ENCODE data around the gene ASTL. TPM values are rescaled to one million over a fixed set of nuclear protein-coding genes. Genes with fewer than 3 reads are reported as not detected.

Gene ASTL
- total and polyA plus RNA-seq, 2 experiments from 2014 or later = not detected

DNA sequence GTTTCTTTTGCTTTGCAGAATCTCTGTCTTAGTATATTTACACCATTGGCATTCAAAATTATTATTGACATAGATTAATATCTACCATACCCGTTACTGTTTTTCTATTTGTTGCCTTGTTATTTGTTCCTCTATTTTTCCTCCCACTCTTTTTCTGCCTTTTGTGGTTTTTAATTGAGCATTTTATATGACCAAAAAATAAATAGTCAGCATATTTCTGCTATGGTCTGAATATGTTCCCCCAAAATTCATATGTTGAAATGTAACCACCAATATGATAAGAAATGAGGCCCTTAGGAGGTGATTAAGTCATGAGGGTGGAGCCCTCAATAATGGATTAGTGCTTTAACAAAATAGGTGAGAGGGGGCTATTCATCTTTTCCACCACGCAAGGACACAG lies 57.3 kb downstream of the ASTL start:
- Histone ChIP-seq H3K4me3 (no peak overlapping the region), H3K9me3 (ENCODE audit: low read depth) (no peaks in the 10 kb centered on the region), H3K27me3 (no peaks in the 10 kb centered on the region), H3K36me3 (no peaks in the 10 kb centered on the region), H3K27ac (no peak overlapping the region), H3K4me1 (ENCODE audit: low read depth) (no peaks in the 10 kb centered on the region)
- TF ChIP-seq, protein P1, sequence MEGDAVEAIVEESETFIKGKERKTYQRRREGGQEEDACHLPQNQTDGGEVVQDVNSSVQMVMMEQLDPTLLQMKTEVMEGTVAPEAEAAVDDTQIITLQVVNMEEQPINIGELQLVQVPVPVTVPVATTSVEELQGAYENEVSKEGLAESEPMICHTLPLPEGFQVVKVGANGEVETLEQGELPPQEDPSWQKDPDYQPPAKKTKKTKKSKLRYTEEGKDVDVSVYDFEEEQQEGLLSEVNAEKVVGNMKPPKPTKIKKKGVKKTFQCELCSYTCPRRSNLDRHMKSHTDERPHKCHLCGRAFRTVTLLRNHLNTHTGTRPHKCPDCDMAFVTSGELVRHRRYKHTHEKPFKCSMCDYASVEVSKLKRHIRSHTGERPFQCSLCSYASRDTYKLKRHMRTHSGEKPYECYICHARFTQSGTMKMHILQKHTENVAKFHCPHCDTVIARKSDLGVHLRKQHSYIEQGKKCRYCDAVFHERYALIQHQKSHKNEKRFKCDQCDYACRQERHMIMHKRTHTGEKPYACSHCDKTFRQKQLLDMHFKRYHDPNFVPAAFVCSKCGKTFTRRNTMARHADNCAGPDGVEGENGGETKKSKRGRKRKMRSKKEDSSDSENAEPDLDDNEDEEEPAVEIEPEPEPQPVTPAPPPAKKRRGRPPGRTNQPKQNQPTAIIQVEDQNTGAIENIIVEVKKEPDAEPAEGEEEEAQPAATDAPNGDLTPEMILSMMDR (IDR thresholded peaks at IDR 0.05; ENCODE audit: low read depth, low read length) = no peak
- no peak for DNase-seq (ENCODE audit: low read depth in 1 of 2, low spot score in 1 of 2)

DNA sequence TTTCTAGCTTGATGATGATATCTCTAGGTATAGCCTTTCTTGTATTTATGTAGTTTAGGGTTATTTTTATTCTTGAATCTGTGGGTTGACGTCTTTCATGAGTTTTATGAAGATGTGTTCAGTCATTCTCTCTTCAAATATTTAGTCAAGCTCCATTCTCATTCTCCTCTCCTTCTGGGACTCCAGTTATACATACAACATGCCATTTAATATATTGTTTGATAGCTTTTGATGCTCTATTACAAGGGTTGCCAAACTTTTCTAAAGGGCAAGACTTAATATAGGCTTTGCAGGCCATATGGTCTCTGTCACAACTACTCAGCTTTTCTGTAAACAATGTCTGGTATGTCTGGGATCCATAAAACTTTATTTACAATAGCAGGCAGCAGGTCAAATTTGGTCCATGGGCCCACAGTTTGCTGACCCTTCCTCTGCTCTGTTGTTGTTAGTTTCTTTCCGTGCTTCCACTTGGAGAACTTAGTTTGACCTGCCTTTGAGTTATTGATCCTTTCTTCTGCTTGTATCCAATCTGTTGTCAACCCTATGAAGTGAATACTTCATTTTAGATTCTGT lies 63.0 kb downstream of the ASTL start:
- no peak overlapping the region for H3K27ac ChIP-seq
- TF ChIP-seq, protein P1 (IDR thresholded peaks at IDR 0.05; ENCODE audit: low read depth, low read length) = no peak
- peaks cover 4% of the 10 kb centered on the region for H3K4me1 ChIP-seq (ENCODE audit: low read depth)
- no peaks in the 10 kb centered on the region for H3K27me3 ChIP-seq
- no peak overlapping the region for H3K4me3 ChIP-seq
- DNase-seq (ENCODE audit: low read depth in 1 of 2, low spot score in 1 of 2) = no peak
- H3K36me3 ChIP-seq = no peaks in the 10 kb centered on the region
- no peaks in the 10 kb centered on the region for H3K9me3 ChIP-seq (ENCODE audit: low read depth)

DNA sequence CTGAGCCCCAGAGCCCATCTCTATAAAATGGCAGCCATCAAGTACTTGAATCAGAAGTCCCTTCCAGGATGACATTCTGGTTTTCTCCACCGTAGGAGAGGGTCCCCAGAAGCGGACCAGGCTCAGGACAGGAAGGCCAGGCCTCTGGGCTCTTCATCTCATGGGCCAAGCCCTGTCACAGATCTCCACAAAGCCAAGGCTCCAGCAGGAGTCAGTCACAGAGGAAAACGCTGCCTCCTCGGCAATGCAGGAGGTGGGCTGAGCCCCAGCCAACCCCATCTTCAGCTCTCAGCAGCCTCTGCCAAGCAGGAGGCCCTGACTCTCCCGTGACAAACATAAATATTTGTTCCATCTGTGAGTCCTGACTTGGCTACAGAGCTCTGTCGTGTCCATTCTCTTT lies 64.1 kb downstream of the ASTL start:
- no peaks in the 10 kb centered on the region for H3K27me3 ChIP-seq
- no peak for DNase-seq (ENCODE audit: low read depth in 1 of 2, low spot score in 1 of 2)
- H3K36me3 ChIP-seq = no peaks in the 10 kb centered on the region
- H3K9me3 ChIP-seq (ENCODE audit: low read depth) = no peaks in the 10 kb centered on the region
- H3K4me3 ChIP-seq = no peak overlapping the region
- H3K27ac ChIP-seq = no peak overlapping the region
- TF ChIP-seq, protein P1 (IDR thresholded peaks at IDR 0.05; ENCODE audit: low read depth, low read length) = no peak
- peaks cover 4% of the 10 kb centered on the region for H3K4me1 ChIP-seq (ENCODE audit: low read depth)

DNA sequence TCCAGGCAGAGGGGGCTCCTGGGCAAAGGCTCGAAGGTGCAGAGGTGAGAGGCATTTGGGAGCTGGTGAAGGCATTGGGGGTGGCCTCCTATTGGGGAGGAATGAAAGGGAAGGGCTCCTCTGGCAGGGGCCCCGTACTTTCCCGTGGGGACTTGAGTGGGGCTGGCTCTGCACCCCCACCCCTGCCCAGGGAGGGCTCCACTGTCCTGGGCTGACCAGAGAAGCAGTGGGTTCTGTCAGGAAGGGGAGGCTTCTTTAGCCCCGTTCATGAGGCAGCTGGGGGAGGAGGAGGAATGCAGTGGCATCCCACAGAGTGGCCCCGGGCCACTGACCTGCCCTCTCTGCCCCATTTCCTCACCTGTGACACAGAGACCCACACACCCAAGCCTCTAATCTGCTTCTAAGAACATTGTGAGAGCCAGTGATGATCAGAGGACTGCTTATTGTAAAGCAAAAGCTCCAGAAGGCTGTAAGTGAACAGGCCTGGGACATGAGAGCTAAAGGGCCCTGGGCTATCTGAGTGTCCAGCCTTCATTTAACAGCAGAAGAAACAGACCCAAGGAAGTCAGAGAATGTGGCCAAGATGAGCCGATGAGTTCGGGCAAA lies 65.0 kb downstream of the ASTL start:
- no peaks in the 10 kb centered on the region for H3K36me3 ChIP-seq
- no peak overlapping the region for H3K4me3 ChIP-seq
- TF ChIP-seq, protein P1 (IDR thresholded peaks at IDR 0.05; ENCODE audit: low read depth, low read length) = no peak
- H3K27ac ChIP-seq = no peak overlapping the region
- H3K27me3 ChIP-seq = no peaks in the 10 kb centered on the region
- DNase-seq (ENCODE audit: low read depth in 1 of 2, low spot score in 1 of 2) = no peak
- no peaks in the 10 kb centered on the region for H3K9me3 ChIP-seq (ENCODE audit: low read depth)
- H3K4me1 ChIP-seq (ENCODE audit: low read depth) = peaks cover 4% of the 10 kb centered on the region

Other genes starting within 250 kb of the ASTL start
- 11.0 and 43.9 TPM in 2 replicates for gene ANKRD36C, start 146.7 kb downstream of the ASTL start, total RNA-seq
- gene ANKRD36C, start 146.7 kb downstream of the ASTL start, polyA plus RNA-seq = 35.6 and 49.1 TPM in 2 replicates
- gene GPAT2, start 103.6 kb downstream of the ASTL start, total RNA-seq = 1.5 and 3.5 TPM in 2 replicates
- gene GPAT2, start 103.6 kb downstream of the ASTL start, polyA plus RNA-seq = 1.8 and 2.2 TPM in 2 replicates
- gene ADRA2B, start 21.9 kb downstream of the ASTL start, total RNA-seq = 27.4 and 61.8 TPM in 2 replicates
- 28.5 and 50.8 TPM in 2 replicates for gene ADRA2B, start 21.9 kb downstream of the ASTL start, polyA plus RNA-seq
- 0.89 and 3.0 TPM in 2 replicates for gene DUSP2, start 6.9 kb upstream of the ASTL start, total RNA-seq
- gene DUSP2, start 6.9 kb upstream of the ASTL start, polyA plus RNA-seq = 1.0 and 2.2 TPM in 2 replicates
- gene STARD7, start 70.3 kb upstream of the ASTL start, total RNA-seq = 152 and 161 TPM in 2 replicates
- 214 and 246 TPM in 2 replicates for gene STARD7, start 70.3 kb upstream of the ASTL start, polyA plus RNA-seq
- 55.8 and 59.1 TPM in 2 replicates for gene TMEM127, start 127.5 kb upstream of the ASTL start, total RNA-seq
- gene TMEM127, start 127.5 kb upstream of the ASTL start, polyA plus RNA-seq = 71.0 and 84.2 TPM in 2 replicates
- 97.3 and 117 TPM in 2 replicates for gene CIAO1, start 127.7 kb upstream of the ASTL start, total RNA-seq
- 88.6 and 92.4 TPM in 2 replicates for gene CIAO1, start 127.7 kb upstream of the ASTL start, polyA plus RNA-seq
- gene SNRNP200, start 167.0 kb upstream of the ASTL start, total RNA-seq = 58.6 and 85.3 TPM in 2 replicates
- 96.4 and 97.1 TPM in 2 replicates for gene SNRNP200, start 167.0 kb upstream of the ASTL start, polyA plus RNA-seq
- 1.1 and 1.3 TPM in 2 replicates for gene ITPRIPL1, start 186.8 kb upstream of the ASTL start, total RNA-seq
- 1.3 and 1.5 TPM in 2 replicates for gene ITPRIPL1, start 186.8 kb upstream of the ASTL start, polyA plus RNA-seq
- gene NCAPH, start 197.3 kb upstream of the ASTL start, total RNA-seq = 9.3 and 21.3 TPM in 2 replicates
- gene NCAPH, start 197.3 kb upstream of the ASTL start, polyA plus RNA-seq = 6.3 and 18.1 TPM in 2 replicates